NCI-H1048 (cell line): ENCODE measurements around the gene HCFC1.
A peak's percentile ranks its signal among the peaks of the same experiment; 100 is the strongest.

Experiments
- DNase-seq: peaks from one replicate; lab custom pipeline; 2025; lab: John Stamatoyannopoulos, UW

The HCFC1 gene

DNA sequence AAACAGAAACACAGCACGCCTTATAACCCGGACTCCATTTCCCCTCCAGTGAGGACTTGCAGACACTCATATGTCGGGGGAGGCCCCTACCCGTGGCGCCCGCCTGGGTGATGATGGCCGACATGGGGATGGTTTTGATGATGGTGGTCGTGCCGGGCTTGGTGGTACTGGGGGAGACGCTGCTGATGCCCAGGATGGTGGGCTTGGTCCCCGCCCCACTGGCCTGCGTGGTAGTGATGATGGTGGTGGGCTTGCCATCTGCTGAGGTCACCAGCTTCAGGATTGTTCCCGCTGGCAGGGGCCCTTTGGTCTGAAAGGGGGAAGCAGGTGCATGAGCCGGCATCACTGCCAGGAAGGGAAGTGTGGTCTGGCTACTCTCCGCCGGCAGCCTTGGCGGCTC lies 14.4 kb downstream of the HCFC1 start:
- DNase-seq, result no peak

GRCh38 chrX:153956044-153956907 lies 15.3 kb downstream of the HCFC1 start:
- no peak for DNase-seq

GRCh38 chrX:153955228-153955732 lies 16.3 kb downstream of the HCFC1 start:
- DNase-seq, result no peak

DNA sequence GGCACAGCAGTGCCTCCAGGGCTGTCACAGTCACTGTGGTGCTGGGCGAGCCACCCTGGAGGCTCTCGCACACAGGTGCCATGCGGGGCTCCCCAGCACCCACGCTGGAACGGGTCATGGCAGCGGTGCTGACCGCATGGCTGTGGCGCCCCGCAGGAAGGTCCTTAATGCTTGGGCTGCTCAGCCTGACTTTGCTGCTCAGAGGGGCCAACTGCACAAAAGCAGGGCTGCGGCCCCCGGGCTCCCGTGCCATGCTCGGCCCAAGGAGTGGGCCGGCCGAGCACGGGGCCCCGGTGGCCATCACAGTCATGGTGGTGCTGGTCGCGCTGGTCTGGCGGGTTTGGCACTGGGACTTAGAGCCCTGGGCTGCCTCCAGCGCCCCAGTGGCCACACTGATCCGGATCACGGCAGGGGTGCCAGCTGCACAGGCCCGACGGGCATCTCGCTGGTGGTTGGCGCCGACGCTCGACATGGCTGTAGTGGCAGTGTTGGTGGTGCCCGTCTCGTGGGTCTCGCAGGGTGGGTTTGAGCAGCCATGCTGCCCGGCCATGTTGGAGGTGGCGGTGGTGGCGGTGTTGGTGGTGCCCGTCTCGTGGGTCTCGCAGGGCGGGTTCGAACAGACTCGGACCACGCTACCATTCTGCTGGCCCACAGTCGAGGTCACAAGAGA lies 16.9 kb downstream of the HCFC1 start:
- DNase-seq, result no peak

DNA sequence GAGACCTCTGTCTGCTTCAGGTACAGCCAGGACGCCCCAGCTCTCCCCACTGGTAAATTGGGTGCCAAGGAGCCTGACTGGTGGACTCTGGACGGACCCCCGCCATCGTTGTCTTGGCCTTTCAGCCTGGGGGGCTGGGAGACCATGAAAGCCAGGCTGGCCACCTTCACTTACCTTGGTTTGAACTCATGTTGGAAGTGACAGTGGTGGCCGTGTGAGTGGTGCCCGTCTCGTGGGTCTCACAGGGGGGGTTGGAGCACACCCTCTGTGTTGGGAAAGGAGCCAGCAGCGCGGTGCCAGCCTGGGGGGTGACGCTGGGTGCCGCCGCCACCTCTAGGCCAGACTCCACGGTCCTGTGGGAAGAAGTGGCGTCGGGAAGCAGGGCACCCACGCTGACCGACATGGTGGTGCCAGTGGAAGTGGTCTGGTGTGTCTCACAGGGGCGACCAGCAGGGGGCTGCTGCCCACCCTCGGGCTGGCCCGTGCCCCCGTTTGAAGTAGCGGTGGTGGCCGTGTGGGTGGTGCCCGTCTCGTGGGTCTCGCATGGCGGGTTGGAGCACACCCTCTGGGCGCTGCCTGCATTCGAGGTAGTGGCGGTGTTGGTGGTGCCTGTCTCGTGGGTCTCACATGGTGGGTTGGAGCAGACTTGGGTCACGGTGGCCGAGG lies 17.6 kb downstream of the HCFC1 start:
- no peak for DNase-seq

- peak; percentile 46 for DNase-seq
These were observed 18.2 kb downstream of the HCFC1 start for GRCh38 chrX:153953342-153953830.

GRCh38 chrX:153952373-153953026 lies 19.1 kb downstream of the HCFC1 start:
- no peak for DNase-seq

DNA sequence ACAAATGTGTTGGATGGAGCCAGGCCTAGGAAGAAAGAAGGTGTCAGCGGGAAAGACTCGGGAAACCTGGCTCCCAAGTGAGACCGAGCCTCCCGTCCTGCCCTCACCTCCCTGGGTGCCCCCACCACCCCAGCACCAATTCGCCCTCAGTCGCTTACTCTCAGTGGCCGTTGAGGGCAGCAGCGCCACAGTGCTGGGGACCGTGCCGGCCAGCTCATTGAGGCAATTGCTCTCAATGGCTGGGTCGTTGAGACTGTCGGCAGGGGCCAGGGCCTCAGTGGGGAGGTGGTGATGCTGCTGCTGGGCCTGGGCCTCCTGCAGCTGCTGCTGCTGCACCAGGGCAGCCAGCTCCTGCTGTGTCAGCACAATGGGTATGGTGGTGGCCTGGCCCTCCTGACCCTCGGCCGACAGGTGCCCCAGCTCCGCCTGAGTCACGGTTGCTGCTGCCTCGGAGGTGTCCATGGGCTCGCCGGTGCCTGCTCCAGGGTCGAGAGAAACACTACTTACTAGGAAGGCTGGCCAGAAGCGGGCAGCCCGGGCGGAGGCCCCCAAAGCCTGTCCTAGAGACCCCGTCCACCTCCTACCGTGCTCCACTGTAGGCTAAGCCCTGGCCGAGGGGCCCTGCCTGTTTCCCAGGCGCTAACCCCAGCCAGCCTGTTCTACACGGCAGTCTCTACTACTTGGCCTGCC lies 19.8 kb downstream of the HCFC1 start:
- DNase-seq, result no peak

DNA sequence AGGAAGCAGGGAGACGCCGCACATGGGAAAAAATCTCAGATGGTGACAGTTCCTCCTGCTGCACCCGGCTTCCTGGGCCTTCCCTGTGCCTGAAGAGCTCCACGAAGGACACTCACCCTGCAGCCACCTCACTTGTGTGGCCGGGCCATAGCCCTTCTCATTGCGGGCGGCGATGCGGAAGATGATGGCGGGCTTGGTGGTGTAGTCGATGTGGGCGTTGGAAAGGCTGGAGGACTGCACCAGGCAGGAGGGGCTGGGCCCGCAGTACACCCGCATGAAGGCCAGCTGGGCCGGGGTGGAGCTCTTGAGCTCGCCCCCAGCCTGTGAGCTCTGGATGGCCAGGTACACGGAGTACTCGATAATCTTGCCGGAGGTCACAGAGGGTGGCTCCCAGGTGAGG lies 21.5 kb downstream of the HCFC1 start:
- no peak for DNase-seq

DNA sequence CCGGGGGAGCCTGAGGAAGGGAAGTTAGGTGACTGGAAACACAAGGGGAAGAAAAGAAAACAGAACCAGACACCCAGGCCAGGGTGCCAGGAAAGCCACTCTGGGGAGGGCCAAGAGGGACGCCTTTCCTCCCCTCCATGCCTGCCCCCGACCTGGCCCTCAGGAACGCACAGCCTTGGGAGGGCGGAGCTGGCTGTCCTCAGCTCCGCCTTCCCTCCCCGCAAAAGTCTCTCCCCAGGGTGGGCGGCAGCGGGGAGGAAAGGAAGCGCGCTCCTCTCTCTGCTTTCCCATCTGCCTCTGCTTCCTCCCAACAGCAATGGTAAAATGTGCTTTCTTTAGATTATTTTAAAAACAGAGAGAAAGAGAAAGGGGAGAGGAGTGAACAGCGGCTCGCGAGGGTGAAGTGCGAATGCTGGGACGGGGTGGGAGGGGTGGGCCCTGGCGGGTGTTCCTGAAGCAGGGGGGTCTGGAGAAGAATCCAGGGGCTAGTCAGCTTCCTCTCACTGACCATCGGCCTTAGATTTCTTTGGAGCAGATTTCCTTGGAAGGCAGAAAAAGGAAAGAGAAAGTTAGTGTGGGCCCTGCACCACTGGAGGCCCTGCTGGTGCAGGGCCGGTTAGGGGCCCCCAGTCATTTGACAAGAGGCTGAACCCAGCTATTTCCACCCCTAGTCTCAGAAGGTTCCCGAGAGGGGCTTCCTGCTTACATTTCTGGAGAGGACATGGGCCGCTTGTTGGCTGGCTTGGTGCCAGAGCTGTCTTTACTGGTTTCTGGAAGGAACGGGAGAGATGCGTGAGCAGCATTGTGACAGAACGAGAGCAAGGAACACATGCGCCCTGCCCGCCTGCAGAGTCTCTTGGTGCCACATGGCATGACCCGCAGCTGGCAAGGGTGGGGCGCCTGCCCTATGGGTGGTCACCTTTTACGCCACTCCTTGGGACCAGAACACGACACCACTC lies 22.5 kb downstream of the HCFC1 start:
- no peak for DNase-seq

GRCh38 chrX:153948002-153948466 lies 23.6 kb downstream of the HCFC1 start:
- DNase-seq, result no peak

DNA sequence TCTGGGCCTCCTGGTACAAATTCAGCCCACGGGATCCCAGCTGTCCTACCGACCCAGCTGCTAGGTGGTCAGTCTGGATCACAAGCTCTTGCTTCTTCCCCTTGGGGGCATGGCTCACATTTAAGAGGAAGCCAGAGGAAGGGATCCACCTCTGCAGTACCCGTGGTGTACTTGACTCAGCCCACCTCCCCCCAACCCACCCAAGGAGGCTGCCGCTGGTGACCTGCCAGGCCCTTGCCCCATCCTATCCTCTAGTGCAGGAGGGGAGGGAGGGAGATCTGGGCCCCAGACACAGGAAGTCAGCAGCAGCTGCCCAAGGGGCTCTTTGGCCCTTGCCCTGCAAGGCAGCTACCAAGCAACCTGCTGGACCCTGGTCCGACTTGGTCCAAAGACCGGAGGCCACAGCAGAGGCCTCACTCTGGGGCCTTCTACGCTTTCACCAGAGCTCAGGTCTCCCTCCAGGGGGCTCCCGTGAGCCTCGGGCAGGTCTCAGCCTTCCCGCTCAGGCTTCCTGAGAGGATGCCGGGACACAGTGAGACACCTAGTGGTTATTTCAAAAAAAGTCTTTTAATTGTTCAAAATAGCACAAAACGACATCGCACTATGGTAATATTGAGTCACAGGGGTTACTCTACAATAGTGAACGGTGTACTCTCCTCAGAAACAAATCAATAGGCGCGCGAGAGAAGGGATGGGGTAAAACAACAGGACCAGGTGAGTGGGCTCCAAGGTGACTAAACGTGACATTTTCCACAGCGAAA lies 24.4 kb downstream of the HCFC1 start:
- peak; percentile 63 for DNase-seq

DNA sequence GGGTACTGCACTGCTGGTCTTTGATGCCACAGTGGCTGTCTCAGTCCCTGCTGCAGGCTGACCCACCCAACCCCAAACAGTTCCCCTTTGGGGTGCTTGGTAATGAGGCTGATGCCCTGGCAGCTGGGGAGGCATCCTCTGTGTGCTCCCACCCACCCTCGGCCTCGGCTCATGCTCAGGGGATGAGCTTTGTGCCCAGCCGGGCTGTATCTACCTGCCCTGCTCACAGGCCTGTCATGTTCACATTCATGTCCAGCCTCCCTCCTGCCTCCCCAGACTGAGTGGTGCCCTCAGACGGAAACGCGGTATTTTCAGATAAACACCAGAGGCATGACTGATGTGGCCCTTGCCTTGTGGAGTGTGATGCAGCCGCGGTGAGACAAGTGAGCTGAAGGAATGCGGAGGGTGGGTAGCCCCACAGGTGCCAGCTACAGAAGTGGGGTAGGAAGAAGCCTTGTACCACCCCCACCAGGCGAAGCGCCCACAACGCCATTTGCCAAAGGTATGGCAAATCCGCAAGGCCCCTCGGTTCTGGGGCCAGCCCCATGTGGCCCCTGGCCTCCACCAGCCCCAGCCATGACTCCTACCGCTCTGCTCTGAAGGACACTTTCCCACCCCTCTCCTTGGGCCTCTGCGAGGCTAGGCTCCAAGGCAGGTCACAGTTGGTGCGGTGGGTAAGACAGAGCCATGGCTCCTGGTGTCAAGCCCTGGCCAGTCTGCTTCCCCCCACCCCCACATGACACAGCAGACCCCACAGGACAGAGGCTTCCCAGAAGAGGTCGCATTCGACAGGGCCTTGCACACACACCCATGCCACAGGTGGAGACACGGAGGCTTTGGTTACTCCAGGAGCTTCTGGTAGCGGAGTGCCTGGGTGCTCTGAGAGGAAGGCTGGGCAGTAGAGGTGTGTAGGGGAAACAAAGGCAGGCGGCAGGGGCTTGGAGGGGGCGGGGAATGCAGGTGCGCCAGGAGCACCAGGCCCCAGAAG lies 25.4 kb downstream of the HCFC1 start:
- no peak for DNase-seq

DNA sequence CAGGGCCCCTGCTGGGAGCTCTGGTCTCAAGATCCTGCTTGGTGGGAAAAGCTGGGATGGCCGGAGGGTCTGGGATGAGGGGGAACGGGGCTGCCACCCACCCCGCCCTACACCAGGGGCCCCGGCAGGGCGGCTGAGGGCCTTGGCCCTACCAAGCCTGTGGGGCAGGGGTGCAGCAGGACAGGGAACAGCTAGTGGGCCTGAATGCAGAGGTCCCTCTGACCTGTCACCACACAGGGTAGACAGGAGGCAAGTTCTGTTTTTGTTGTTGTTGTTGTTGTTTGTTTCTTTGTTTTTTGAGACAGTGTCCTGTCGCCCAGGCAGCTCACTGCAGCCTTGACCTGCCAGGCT lies 26.8 kb downstream of the HCFC1 start:
- DNase-seq, result no peak

GRCh38 chrX:153944140-153944799 lies 27.3 kb downstream of the HCFC1 start, which contains the start of gene RENBP:
Gene RENBP, minus strand, starts transcription at chrX:153944643. Its CDS starts 33 bp downstream, at chrX:153944610.
- no peak for DNase-seq

GRCh38 chrX:153941336-153942252 lies 30.0 kb downstream of the HCFC1 start:
- no peak for DNase-seq
